Fibroblast of lung (primary cell): ENCODE data around the gene ZBTB16. TPM values are rescaled to one million over a fixed set of nuclear protein-coding genes. Genes with fewer than 3 reads are reported as not detected.

Source experiments
- DNase-seq, 2 donors: peaks; one replicate each; pipeline versions ENCODE4 v3.0.0 to v3.0.0-alpha.2; 2010; ENCODE audit warnings: low read depth in 2 of 2
- H2AFZ ChIP-seq: 2 replicates; pipeline ENCODE4 v1.5.1; 2012; ENCODE audit warnings: low read length, control low read depth, inconsistent platforms
- H3K27ac ChIP-seq: 2 replicates; pipeline ENCODE4 v1.5.1; 2011; ENCODE audit warnings: low read length, control low read depth; ENCODE audit not compliant: insufficient read depth
- H3K27me3 ChIP-seq: 2 replicates; pipeline ENCODE4 v1.5.1; 2011; ENCODE audit warnings: mild to moderate bottlenecking, low read length; ENCODE audit not compliant: control insufficient read depth, insufficient read depth
- H3K36me3 ChIP-seq: 2 replicates; pipeline ENCODE4 v1.5.1; 2011; ENCODE audit warnings: low read length; ENCODE audit not compliant: control insufficient read depth, insufficient read depth
- H3K4me1 ChIP-seq: 2 replicates; pipeline ENCODE4 v1.5.1; 2011; ENCODE audit warnings: low read length; ENCODE audit not compliant: control insufficient read depth, insufficient read depth; ENCODE audit errors: extremely low read depth
- H3K4me2 ChIP-seq: 2 replicates; pipeline ENCODE4 v1.5.1; 2011; ENCODE audit warnings: low read length, control low read depth; ENCODE audit not compliant: insufficient read depth; ENCODE audit errors: extremely low read depth
- H3K4me3 ChIP-seq, 4 experiments: fragments of 200-600 bp in 1 of 4; sonication (generic) in 1 of 4; replicated peaks in 1 of 4; 2 replicates each; pipeline ENCODE4 v1.5.1; 2011 to 2016; ENCODE audit warnings: low read length in 4 of 4, low read depth in 3 of 4, mild to moderate bottlenecking in 3 of 4, control low read depth in 2 of 4, inconsistent platforms in 1 of 4, mixed read lengths in 1 of 4; ENCODE audit not compliant: insufficient read depth in 1 of 4; ENCODE audit errors: control extremely low read depth in 1 of 4
- H3K79me2 ChIP-seq: 2 replicates; pipeline ENCODE4 v1.5.1; 2012; ENCODE audit warnings: mild to moderate bottlenecking, low read length, inconsistent platforms; ENCODE audit not compliant: control insufficient read depth, insufficient read depth
- H3K9ac ChIP-seq: 2 replicates; pipeline ENCODE4 v1.5.1; 2011; ENCODE audit warnings: mild to moderate bottlenecking, low read length, control low read depth; ENCODE audit not compliant: insufficient read depth
- H3K9me3 ChIP-seq: 2 replicates; pipeline ENCODE4 v1.5.1; 2012; ENCODE audit warnings: low read depth, low read length; ENCODE audit not compliant: control insufficient read depth, insufficient read depth
- H4K20me1 ChIP-seq: 2 replicates; pipeline ENCODE4 v1.5.1; 2011; ENCODE audit warnings: low read length; ENCODE audit not compliant: control insufficient read depth, insufficient read depth; ENCODE audit errors: extremely low read depth
- EZH2 ChIP-seq: IDR thresholded peaks from 2 replicates; pipeline ENCODE4 v1.5.1; 2012; ENCODE audit warnings: low read length, control low read depth, mild to moderate bottlenecking; ENCODE audit errors: missing control alignments
- polyA plus RNA-seq, 2 donors: library from polyadenylated mRNA; depleted of rRNA in 1 of 2; stranded (reverse) in 1 of 2; unstranded in 1 of 2; fragments of >200 nt; gene quantifications; 2 replicates each; pipeline ENCODE4 v1.2.1, GENCODE V29; 2011 to 2012; ENCODE audit warnings: missing spikeins in 1 of 2
- total RNA-seq: library from RNA; depleted of rRNA; stranded (reverse); fragments of >200 nt; gene quantifications from 2 replicates; pipeline ENCODE4 v1.2.1, GENCODE V29; 2014
- TF ChIP-seq, protein P1 (sequence below), 2 donors: IDR thresholded peaks in 1 of 2; conservative IDR thresholded peaks in 1 of 2; 1 replicate in 1 of 2; 2 replicates in 1 of 2; pipeline ENCODE4 v1.5.1; 2011 to 2012; ENCODE audit warnings: low read length in 2 of 2, control low read depth in 1 of 2, inconsistent platforms in 1 of 2, low read depth in 1 of 2, mild to moderate bottlenecking in 1 of 2

The ZBTB16 gene
- total and polyA plus RNA-seq, 2 donors (not counting 1 experiment from before 2014, with no cell fraction given) = not detected

DNA sequence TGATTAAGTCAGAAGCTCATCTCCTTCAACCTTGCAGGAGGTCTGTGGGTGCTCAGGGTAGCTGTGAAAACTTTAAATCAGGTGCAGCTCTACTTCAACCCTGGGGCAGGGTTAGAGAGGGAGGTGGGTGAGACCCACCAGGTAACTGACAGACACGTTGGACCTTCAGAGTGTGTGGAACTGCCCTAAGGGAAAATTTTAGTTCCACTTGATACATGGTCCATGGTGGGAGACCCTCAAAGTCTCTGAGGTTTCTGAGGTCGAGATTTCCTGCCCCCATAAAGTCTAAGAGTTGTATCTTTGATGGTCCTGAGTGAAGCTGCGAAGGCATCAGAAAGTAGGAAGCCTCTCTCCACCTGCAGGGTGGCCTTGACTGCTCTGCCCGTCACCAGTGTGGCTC lies 212.8 kb downstream of the ZBTB16 start:
- no peak for TF ChIP-seq EZH2
- TF ChIP-seq, protein P1, sequence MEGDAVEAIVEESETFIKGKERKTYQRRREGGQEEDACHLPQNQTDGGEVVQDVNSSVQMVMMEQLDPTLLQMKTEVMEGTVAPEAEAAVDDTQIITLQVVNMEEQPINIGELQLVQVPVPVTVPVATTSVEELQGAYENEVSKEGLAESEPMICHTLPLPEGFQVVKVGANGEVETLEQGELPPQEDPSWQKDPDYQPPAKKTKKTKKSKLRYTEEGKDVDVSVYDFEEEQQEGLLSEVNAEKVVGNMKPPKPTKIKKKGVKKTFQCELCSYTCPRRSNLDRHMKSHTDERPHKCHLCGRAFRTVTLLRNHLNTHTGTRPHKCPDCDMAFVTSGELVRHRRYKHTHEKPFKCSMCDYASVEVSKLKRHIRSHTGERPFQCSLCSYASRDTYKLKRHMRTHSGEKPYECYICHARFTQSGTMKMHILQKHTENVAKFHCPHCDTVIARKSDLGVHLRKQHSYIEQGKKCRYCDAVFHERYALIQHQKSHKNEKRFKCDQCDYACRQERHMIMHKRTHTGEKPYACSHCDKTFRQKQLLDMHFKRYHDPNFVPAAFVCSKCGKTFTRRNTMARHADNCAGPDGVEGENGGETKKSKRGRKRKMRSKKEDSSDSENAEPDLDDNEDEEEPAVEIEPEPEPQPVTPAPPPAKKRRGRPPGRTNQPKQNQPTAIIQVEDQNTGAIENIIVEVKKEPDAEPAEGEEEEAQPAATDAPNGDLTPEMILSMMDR (conservative IDR thresholded peaks at IDR 0.05 in 1 of 2, IDR thresholded peaks at IDR 0.05 in 1 of 2; ENCODE audit: low read depth in 1 of 2, low read length in 2 of 2) = no peak
- DNase-seq = no peak
- H4K20me1 ChIP-seq = no peaks in the 10 kb centered on the region
- H2AFZ ChIP-seq = no peak overlapping the region
- no peak overlapping the region for H3K4me3 ChIP-seq
- no peaks in the 10 kb centered on the region for H3K9me3 ChIP-seq
- H3K4me2 ChIP-seq = no peak overlapping the region
- no peak overlapping the region for H3K9ac ChIP-seq
- H3K79me2 ChIP-seq = no peaks in the 10 kb centered on the region
- no peaks in the 10 kb centered on the region for H3K4me1 ChIP-seq
- peaks cover 21% of the 10 kb centered on the region for H3K27me3 ChIP-seq
- no peak overlapping the region for H3K27ac ChIP-seq
- no peaks in the 10 kb centered on the region for H3K36me3 ChIP-seq

DNA sequence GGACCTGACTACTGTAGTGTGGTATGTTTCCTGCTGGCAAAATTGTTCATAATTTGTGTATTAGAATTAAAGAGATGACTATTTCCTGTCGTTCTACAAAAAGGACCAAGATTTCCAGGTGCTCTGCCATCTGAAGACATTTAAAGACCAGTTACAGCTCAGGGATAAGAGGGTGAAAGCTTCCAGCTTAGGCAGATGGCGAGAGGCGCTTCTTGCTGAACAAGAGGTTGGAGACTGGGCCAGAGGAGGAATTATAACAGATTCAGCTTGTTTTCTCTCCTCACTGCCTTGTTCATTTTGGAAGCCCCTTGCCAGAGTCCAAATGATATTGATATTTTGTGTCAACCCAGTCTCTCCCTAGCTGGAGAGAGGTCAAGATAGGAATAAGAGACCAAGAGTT lies 213.6 kb downstream of the ZBTB16 start:
- no peak for DNase-seq
- no peak overlapping the region for H3K4me2 ChIP-seq
- H3K9me3 ChIP-seq = no peaks in the 10 kb centered on the region
- H3K4me1 ChIP-seq = no peaks in the 10 kb centered on the region
- TF ChIP-seq, protein P1 (conservative IDR thresholded peaks at IDR 0.05 in 1 of 2, IDR thresholded peaks at IDR 0.05 in 1 of 2; ENCODE audit: low read depth in 1 of 2, low read length in 2 of 2) = no peak
- TF ChIP-seq EZH2 = no peak
- peaks cover 25% of the 10 kb centered on the region for H3K27me3 ChIP-seq
- no peak overlapping the region for H3K27ac ChIP-seq
- H2AFZ ChIP-seq = no peak overlapping the region
- no peaks in the 10 kb centered on the region for H3K36me3 ChIP-seq
- no peak overlapping the region for H3K4me3 ChIP-seq
- H3K9ac ChIP-seq = no peak overlapping the region
- no peaks in the 10 kb centered on the region for H3K79me2 ChIP-seq
- H4K20me1 ChIP-seq = no peaks in the 10 kb centered on the region

DNA sequence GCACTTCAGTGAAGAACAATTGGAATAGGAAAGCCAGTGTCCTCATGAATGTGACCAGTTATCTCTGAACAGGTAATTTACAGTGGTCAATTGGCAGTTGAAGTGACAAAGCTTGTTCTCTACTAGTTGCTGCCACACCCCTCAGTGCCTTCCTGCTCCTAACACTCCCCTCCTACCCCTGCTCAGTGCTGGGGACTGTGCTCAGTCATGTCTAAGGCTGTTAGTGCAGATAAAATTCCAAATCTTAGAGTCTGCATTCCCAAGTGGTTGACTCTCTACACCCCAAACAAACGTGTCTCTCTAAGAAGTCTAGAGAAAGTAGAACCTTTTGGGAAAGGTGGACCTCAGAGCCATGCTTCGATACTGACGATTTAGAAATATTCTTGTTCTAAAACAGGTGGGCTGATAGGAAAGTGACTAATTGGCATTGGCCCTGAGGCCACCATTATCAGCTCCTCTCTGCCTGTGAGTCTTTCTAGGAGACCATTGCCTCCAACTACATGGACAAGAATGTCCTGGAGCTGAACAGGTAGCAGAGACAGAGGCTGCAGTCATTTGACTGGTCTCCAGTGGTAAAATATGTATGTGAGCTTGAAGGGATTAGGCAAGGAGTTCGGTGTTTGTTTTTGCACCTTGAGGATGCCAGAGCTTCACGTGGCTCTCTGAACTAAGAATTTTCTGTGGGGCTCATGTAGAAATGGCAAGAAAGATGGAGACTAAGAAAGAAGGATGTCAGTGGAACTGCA lies 214.6 kb downstream of the ZBTB16 start:
- no peaks in the 10 kb centered on the region for H3K36me3 ChIP-seq
- no peak for DNase-seq
- no peak overlapping the region for H2AFZ ChIP-seq
- TF ChIP-seq EZH2 = no peak
- TF ChIP-seq, protein P1 (conservative IDR thresholded peaks at IDR 0.05 in 1 of 2, IDR thresholded peaks at IDR 0.05 in 1 of 2; ENCODE audit: low read depth in 1 of 2, low read length in 2 of 2) = no peak
- no peak overlapping the region for H3K4me2 ChIP-seq
- H3K27ac ChIP-seq = no peak overlapping the region
- no peak overlapping the region for H3K4me3 ChIP-seq
- H3K27me3 ChIP-seq = peaks cover 25% of the 10 kb centered on the region
- H4K20me1 ChIP-seq = no peaks in the 10 kb centered on the region
- H3K9ac ChIP-seq = no peak overlapping the region
- no peaks in the 10 kb centered on the region for H3K4me1 ChIP-seq
- no peaks in the 10 kb centered on the region for H3K9me3 ChIP-seq
- H3K79me2 ChIP-seq = no peaks in the 10 kb centered on the region
